HepG2 (cell line): Measurements from ENCODE around the gene TOMM20. TPM values are rescaled to one million over a fixed set of nuclear protein-coding genes. Genes with fewer than 3 reads are reported as not detected.

Experiments used
- ADNP ChIP-seq: sonication (generic); formaldehyde crosslinking; IDR thresholded peaks from 2 replicates; pipeline ENCODE4 v1.4.0; 2020; ENCODE audit warnings: missing genetic modification reagents
- ARNT ChIP-seq: fragments of 450-650 bp; IDR thresholded peaks from 2 replicates; pipeline ENCODE4 v1.6.1; 2017
- BRD4 ChIP-seq: sonication (generic); formaldehyde crosslinking; IDR thresholded peaks from 2 replicates; pipeline ENCODE4 v1.4.0; 2020; ENCODE audit warnings: missing genetic modification reagents
- DDIT3 ChIP-seq: sonication (generic); formaldehyde crosslinking; IDR thresholded peaks from 2 replicates; pipeline ENCODE4 v1.4.0; 2020; ENCODE audit warnings: mild to moderate bottlenecking, missing genetic modification reagents
- EP300 ChIP-seq, 3 experiments: sonication (generic) in 1 of 3; formaldehyde crosslinking in 1 of 3; IDR thresholded peaks; 2 replicates each; pipeline versions ENCODE4 v1.5.1 to v1.6.1; 2011 to 2020; ENCODE audit warnings: low read depth in 2 of 3, low read length in 2 of 3, borderline replicate concordance in 1 of 3, improper control_type of control experiment in 1 of 3, mild to moderate bottlenecking in 1 of 3, missing genetic modification reagents in 1 of 3, moderate library complexity in 1 of 3
- GPN1 ChIP-seq: sonication (generic); formaldehyde crosslinking; IDR thresholded peaks from 2 replicates; pipeline ENCODE4 v1.5.1; 2020; ENCODE audit warnings: missing genetic modification reagents, borderline replicate concordance
- HMG20B ChIP-seq: conservative IDR thresholded peaks from 2 replicates; pipeline ENCODE4 v1.6.1; 2016; ENCODE audit warnings: missing genetic modification reagents, missing compliant biosample characterization
- MED13 ChIP-seq: sonication (generic); formaldehyde crosslinking; IDR thresholded peaks from 2 replicates; pipeline ENCODE4 v1.5.0; 2020; ENCODE audit warnings: missing genetic modification reagents
- MEIS2 ChIP-seq: sonication (generic); formaldehyde crosslinking; IDR thresholded peaks from 2 replicates; pipeline ENCODE4 v1.9.0; 2021; ENCODE audit warnings: mild to moderate bottlenecking, missing genetic modification reagents
- NFYC ChIP-seq: IDR thresholded peaks from 2 replicates; pipeline ENCODE4 v1.6.1; 2016; ENCODE audit warnings: missing genetic modification reagents, missing compliant biosample characterization
- NR1H2 ChIP-seq: sonication (generic); formaldehyde crosslinking; IDR thresholded peaks from 2 replicates; pipeline ENCODE4 v1.8.1; 2022; ENCODE audit warnings: low read depth, missing genetic modification reagents, borderline replicate concordance
- NR2F2 ChIP-seq: IDR thresholded peaks from 2 replicates; pipeline ENCODE4 v1.6.1; 2012; ENCODE audit warnings: low read depth, inconsistent platforms, borderline replicate concordance
- POLR2AphosphoS5 ChIP-seq: IDR thresholded peaks from 2 replicates; pipeline ENCODE4 v1.6.1; 2012; ENCODE audit warnings: low read depth, low read length
- SNAPC5 ChIP-seq: sonication (generic); formaldehyde crosslinking; IDR thresholded peaks from 2 replicates; pipeline ENCODE4 v1.8.1; 2023; ENCODE audit warnings: mild to moderate bottlenecking, missing genetic modification reagents, borderline replicate concordance
- TRIM24 ChIP-seq: sonication (generic); formaldehyde crosslinking; IDR thresholded peaks from 2 replicates; pipeline ENCODE4 v1.8.0; 2022; ENCODE audit warnings: mild to moderate bottlenecking, missing genetic modification reagents
- ZNF451 ChIP-seq: sonication (generic); formaldehyde crosslinking; IDR thresholded peaks from 2 replicates; pipeline ENCODE4 v1.5.0; 2020; ENCODE audit warnings: mild to moderate bottlenecking, missing genetic modification reagents
- ZNF510 ChIP-seq: sonication (generic); formaldehyde crosslinking; IDR thresholded peaks from 2 replicates; pipeline ENCODE4 v1.4.0; 2020; ENCODE audit warnings: low read depth, mild to moderate bottlenecking, missing genetic modification reagents
- ZNF557 ChIP-seq: sonication (generic); formaldehyde crosslinking; IDR thresholded peaks from 2 replicates; pipeline ENCODE4 v1.4.0; 2020; ENCODE audit warnings: missing genetic modification reagents
- ZNF563 ChIP-seq: sonication (generic); formaldehyde crosslinking; IDR thresholded peaks from 2 replicates; pipeline ENCODE4 v1.8.0; 2022; ENCODE audit warnings: mild to moderate bottlenecking, moderate library complexity, missing genetic modification reagents
- ZNF615 ChIP-seq: sonication (generic); formaldehyde crosslinking; IDR thresholded peaks from 2 replicates; pipeline ENCODE4 v1.5.0; 2020; ENCODE audit warnings: mild to moderate bottlenecking, missing genetic modification reagents, borderline replicate concordance
- ZNF672 ChIP-seq: sonication (generic); formaldehyde crosslinking; IDR thresholded peaks from 2 replicates; pipeline ENCODE4 v1.8.1; 2022; ENCODE audit warnings: missing genetic modification reagents
- ZNF770 ChIP-seq: sonication (generic); formaldehyde crosslinking; IDR thresholded peaks from 2 replicates; pipeline ENCODE4 v1.5.0; 2020; ENCODE audit warnings: mild to moderate bottlenecking, missing genetic modification reagents
- ZNF891 ChIP-seq: sonication (generic); formaldehyde crosslinking; IDR thresholded peaks from 2 replicates; pipeline ENCODE4 v1.5.0; 2020; ENCODE audit warnings: mild to moderate bottlenecking, missing genetic modification reagents
- ZSCAN31 ChIP-seq: sonication (generic); formaldehyde crosslinking; IDR thresholded peaks from 2 replicates; pipeline ENCODE4 v1.5.0; 2020; ENCODE audit warnings: low read depth, mild to moderate bottlenecking, missing genetic modification reagents
- polyA plus RNA-seq, 8 experiments: library from polyadenylated mRNA; depleted of rRNA in 3 of 8; stranded (reverse) in 7 of 8; unstranded in 1 of 8; fragments of >200 nt; fragmentation: Illumina TruSeq in 4 of 8; extraction: Trizol in 4 of 8; gene quantifications; 2 replicates each; pipeline versions ENCODE4 v1.2.1 to v1.2.3, GENCODE V29; 2011 to 2016; ENCODE audit warnings: low read depth in 4 of 8, missing spikeins in 1 of 8, mixed read lengths in 1 of 8; ENCODE audit not compliant: insufficient read depth in 1 of 8
- total RNA-seq, 5 experiments: library from RNA; depleted of rRNA; stranded (reverse); fragments of >200 nt; fragmentation: Illumina TruSeq; extraction: Trizol; gene quantifications; 2 replicates each; pipeline ENCODE4 v1.2.3, GENCODE V29; 2016; ENCODE audit warnings: low read depth in 1 of 5
- TF ChIP-seq, protein P1 (sequence below): sonication (generic); formaldehyde crosslinking; IDR thresholded peaks from 2 replicates; pipeline ENCODE4 v1.4.0; 2020; ENCODE audit warnings: mild to moderate bottlenecking, low read depth, missing genetic modification reagents
- TF ChIP-seq, protein P2 (sequence below): sonication (generic); formaldehyde crosslinking; IDR thresholded peaks from 2 replicates; pipeline ENCODE4 v1.4.0; 2020; ENCODE audit warnings: low read depth, mild to moderate bottlenecking, missing genetic modification reagents

TOMM20 gene
- total and polyA plus RNA-seq, 2 of the 13 experiments (the other 11 are each of a cell fraction or from before 2014, with no cell fraction given) = 153 to 376 TPM

DNA sequence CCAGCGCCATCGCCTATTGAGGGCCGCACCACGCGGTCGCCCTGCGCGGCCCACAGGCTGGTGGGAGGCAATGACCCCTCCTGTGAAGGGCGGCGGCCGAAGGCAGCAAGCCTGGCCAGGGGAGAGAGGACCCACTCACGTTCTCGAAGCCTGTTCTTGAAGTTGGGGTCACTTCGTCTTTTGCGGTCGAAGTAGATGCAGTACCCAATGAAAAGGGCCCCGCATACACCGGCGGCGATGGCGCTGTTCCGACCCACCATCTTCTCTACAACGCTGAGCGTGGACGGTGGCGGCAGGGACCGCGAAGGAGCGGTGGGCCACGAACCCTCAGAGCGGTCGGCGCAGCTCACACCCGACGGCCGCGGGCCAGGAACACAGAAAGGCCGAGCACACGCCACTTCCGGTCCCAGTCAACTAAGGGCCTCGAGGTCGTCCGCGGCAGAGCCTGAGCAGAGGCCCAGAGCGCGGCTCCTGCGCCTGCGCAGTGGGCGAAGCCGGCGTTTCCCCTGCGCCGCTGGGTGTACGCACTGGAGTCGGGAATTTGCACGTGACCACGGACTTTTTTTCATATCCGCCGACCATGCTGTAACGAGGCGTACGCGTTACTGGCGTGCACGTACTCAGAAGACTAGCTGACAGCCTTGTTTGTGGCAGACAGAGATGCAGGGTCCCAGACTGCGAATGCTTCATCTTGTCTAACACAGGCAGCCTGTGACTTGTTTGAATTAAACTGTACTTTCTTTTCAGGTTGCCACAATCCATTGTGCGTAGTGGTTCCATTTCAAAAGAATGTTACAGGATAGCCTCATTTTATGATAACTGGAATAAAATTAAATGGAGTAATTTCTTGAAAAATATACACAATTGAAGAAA lies at the start of gene TOMM20 (continued):
- TF ChIP-seq SNAPC5 (CRISPR knock-in tag) (0 out of 2 replicates have a peak, but pooled peaks have one; percentile 27), DDIT3 (CRISPR knock-in tag) (no peak), ZNF672 (CRISPR knock-in tag) (no peak), ZNF557 (CRISPR knock-in tag) (no peak; the same call in 1 of the 2 replicates), NR1H2 (CRISPR knock-in tag) (no peak), ZNF770 (CRISPR knock-in tag) (no peak), POLR2AphosphoS5 (peak; percentile 96), ADNP (CRISPR knock-in tag) (no peak), NR2F2 (no peak), MED13 (CRISPR knock-in tag) (peak; percentile 95), ZNF615 (CRISPR knock-in tag) (0 out of 2 replicates have a peak, but pooled peaks have one; percentile 89), NFYC (CRISPR knock-in tag) (peak; percentile 33; the same call in 1 of the 2 replicates), ARNT (no peak), EP300 (IDR thresholded peaks at IDR 0.05; ENCODE audit: low read depth in 2 of 2, low read length in 2 of 2) (peak in 1 of 2 experiments; percentile 5; a peak in 1 of 4 replicates), EP300 (CRISPR knock-in tag; IDR thresholded peaks at IDR 0.05; ENCODE audit: borderline replicate concordance) (no peak), ZSCAN31 (CRISPR knock-in tag) (peak; percentile 94), ZNF891 (CRISPR knock-in tag) (peak; percentile 96), GPN1 (CRISPR knock-in tag) (peak; percentile 57; the same call in 1 of the 2 replicates), MEIS2 (peak; percentile 77; the same call in 1 of the 2 replicates), BRD4 (CRISPR knock-in tag) (peak; percentile 99), HMG20B (CRISPR knock-in tag) (no peak), ZNF563 (peak; percentile 85), ZNF510 (CRISPR knock-in tag) (peak; percentile 64; the same call in 1 of the 2 replicates), ZNF451 (CRISPR knock-in tag) (peak; percentile 83), TRIM24 (CRISPR knock-in tag) (no peak)
- TF ChIP-seq, protein P1, sequence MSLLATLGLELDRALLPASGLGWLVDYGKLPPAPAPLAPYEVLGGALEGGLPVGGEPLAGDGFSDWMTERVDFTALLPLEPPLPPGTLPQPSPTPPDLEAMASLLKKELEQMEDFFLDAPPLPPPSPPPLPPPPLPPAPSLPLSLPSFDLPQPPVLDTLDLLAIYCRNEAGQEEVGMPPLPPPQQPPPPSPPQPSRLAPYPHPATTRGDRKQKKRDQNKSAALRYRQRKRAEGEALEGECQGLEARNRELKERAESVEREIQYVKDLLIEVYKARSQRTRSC (CRISPR knock-in tag) = no peak
- TF ChIP-seq, protein P2, sequence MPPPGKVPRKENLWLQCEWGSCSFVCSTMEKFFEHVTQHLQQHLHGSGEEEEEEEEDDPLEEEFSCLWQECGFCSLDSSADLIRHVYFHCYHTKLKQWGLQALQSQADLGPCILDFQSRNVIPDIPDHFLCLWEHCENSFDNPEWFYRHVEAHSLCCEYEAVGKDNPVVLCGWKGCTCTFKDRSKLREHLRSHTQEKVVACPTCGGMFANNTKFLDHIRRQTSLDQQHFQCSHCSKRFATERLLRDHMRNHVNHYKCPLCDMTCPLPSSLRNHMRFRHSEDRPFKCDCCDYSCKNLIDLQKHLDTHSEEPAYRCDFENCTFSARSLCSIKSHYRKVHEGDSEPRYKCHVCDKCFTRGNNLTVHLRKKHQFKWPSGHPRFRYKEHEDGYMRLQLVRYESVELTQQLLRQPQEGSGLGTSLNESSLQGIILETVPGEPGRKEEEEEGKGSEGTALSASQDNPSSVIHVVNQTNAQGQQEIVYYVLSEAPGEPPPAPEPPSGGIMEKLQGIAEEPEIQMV (CRISPR knock-in tag) = peak; percentile 83
